Activated CD4-positive, alpha-beta T cell treated with anti-CD3 and anti-CD28 coated beads, Interleukin-10, Interleukin-2, amounts not matched to agents 100 ng/mL and 50 ng/mL, durations not matched to agents 16 hours and 8 hours (primary cell): ENCODE data around the gene EML5.
A peak's percentile ranks its signal among the peaks of the same experiment; 100 is the strongest.

Source experiments
- DNase-seq: peaks from one replicate; pipeline ENCODE4 v3.0.0-alpha.2; 2020

The EML5 gene

DNA sequence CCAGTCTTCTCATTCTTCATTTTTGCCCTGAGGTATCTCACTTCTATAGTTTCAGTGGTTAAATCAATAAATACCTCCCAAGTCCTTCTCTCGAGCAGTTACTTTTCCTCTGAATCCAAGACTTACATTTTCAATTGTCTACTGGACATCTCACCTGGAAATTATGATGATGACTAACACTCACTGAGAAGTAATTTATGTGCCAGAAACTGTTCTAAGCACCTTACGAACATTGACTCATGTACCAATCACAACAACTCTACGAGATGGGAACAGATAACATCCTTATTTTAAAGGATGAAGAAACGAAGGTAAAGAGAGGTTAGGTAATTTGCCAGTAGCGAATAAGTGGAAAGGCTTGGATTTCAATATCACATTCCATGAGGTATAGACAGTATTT, 94.1 kb downstream of the EML5 start:
- no peak for DNase-seq

DNA sequence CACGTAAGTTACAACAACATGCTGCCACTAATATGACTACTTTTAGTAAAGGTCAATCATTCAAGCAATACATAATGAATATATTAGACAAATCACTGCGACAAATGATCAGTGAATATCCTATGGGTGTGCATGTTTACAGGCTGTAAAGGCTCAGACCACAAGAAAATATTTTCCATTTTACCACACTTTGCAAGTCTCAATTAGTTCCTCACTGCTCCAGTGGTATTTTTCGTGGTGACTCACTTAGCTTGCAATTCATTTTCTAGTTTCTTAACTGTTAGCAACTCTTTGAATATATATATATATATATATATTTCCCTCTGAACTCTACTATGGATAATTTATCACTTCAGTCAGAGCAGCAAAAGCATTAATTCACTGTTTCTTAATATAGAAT, 96.9 kb downstream of the EML5 start:
- DNase-seq = no peak

DNA sequence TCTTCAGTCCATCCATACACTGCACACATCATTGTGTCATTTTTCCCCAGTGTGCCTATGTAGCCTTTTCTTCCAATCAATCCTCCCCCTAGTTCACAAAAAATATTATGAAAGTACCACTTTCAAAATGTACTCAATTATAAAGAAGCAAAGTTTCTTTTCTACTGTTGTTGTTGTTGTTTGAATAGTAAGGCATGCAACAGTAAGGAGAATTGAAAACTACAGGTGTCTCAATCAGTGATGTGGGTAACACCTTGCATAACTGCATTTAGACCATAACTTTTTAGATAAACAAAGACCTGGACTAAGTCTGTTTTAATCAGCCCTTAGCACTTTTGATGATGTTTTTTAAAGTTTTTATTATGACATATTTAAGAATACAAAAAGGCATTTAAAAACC, 104.4 kb downstream of the EML5 start:
- DNase-seq = no peak

DNA sequence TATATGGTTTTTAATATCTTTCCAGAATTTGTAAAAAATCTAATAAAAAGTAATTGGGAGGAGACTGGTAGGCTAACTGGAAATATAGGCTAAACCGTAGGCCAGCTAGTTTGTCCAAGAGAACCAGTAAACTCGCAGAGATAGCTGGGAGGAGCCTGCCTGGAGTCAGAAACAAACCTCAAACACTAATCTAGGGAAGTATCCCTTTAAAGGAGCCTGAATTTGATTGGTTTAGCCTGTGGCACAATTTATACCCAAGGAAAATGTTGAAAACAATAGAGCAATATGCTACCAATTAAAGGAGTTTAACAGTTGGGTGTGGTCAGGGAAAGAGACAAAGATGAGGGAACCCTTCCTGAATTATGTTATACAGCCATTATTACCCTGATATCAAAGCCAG, 109.6 kb downstream of the EML5 start:
- DNase-seq = no peak

DNA sequence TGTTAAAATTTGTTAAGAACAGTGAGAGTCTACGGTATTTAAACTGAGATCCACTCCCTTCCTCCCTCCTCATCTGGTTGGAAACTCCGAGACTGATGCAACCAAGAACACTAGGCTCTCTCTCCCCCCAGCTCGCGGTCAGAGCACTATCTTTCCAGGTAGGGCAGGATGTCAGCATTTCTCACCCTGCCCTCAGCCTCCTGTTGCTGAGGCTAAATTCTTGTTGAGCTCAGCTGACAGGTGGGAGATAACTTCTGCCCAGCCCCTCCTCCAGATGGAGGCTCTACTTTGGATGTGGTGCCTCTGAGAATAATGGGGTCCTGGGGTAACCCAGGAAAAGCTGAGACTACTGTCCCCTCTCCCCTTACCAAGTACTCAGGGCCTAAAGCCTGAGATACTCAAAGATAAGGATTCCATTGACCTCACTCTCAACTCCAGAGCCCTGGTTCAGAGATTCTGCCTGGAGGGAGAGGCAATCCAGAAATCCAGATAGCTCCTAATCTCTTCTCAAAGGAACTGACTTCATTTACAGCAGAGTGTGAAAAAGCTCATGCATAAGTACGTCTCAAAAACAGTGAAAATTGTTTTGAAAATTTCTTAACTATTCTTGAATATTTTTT, 110.1 kb downstream of the EML5 start:
- DNase-seq = peak; percentile 27

DNA sequence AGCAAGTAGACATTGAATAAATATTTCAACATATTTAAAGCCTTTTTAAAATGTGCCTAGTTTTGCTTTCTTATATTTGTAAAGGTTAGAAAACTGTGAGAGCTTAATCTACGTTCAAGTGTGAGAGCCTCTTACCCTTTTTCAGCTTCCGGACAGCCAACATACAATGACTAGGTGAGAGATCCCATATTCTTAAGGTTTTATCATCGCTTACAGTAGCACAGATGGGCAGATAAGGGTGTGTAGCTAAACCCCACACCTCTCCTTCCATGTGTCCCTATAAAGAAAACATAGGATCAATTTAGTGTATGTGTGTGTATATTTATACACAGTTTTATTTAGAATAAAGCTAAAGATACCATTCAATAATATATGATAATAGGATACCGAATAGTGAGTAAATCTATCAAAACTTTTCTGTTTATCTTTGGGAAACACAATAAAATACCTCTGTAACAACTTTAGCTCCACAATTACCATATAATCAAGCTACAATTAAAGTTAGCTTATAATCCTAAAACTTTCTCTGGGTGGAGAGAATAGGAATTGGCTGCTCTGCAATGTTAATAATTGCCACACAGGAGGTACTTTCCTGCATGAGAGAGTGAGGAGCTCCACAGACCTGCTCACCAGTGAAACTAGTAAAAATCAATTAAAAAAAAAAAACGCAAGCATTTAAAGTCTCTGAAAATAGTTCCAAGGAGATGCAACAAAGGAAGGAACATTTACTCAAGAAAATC, 110.8 kb downstream of the EML5 start:
- no peak for DNase-seq

DNA sequence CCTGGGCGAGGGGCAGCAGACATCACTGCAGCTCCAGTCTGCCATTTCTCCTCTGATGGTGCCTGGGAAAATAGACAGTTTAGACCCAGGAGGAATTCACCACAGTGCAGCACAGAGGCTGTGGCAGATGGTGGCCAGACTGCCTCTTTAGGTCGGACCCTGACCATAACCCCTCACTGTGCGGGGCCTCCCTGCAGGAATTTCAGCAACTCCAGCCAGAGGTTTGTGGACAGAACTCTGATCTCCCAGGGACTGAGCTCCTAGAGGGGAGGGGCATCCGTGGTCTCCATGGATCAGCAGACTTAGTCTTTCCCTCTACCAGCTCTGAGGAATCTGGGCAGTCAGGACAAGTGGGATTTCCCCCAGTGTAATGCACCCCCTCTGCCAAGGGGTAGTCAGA, 123.4 kb downstream of the EML5 start:
- DNase-seq = no peak

DNA sequence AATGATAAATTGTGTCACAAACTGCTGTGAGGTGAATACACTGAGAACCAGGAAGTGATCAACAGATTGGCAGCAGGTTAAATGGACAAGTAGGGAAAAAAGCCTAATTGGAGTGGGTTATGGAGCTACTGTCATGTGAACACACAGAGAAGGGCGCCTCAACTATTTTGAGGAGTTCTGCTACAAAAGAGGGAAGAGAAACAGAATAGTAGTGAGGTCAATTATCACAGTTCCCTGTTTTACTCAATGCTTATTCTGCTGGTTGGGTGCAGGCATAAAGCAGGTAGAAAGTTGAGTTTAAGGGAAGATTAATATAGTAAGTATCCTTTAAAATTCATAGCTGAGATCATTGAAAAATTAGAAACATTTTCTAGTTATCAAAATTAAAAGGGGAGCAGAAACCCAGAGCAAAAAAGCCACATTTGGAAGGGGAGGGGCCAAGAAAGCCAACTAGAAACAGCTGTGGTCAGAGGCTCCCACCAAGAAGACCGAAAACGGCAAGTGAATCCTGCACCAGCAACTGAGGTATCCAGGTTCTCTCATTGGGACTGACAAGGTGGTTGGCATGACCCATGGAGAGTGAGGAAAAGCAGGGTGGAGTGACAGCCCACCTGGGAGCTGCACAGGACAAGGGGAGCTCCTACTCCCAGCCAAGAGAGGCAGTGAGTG, 124.2 kb downstream of the EML5 start:
- DNase-seq = no peak

DNA sequence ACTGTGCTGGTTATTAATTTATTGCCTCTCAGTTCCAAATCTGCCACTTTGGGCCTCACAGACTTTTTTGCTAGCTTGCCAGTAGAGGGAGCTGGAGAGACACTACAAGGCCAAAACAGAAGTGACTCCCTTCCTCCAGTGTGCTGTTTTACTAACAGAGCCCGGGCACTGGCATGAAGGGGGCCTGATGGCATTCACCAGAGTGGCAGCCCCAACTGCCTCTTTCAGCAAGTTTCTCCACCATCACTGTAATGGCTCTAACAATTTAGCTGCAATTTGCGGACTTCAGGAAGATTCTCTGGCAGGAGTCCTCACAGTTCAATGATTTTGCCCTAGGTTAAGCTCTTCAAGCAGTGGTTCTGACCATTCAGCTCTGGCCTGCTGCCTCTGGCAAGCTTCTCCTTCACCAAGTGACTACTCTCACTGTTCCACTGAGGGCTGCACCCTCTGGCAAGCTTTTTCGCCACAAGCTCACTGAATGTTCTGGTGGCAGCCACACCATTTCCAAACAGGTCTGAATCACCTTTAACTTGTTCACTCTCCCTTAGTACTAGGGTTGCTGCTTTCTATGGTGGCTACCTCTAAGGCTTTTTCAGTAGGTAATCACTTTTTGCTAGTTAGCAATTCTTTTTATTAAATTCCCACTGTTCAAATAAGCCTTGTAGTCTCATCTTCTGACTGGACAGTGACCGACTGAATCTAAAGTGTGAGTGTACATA, 125.0 kb downstream of the EML5 start:
- DNase-seq = peak; percentile 79

DNA sequence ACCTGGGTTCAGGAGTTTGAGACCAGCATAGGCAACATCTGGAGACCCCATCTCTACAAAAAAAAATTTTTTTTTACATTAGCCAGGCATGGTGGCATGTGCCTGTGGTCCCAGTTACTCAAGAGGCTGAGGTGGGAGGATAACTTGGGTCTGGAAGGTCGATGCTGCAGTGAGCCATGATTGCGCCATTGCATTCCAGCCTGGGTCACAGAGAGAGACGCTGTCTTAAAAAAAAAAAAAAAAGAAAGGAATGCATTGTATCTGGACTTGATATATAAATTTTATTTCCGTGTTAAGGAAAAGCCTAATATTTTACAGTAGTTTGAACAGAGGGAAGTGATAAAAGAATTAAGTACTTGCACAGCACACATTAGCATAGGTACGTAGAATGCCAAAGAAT, 132.7 kb downstream of the EML5 start:
- DNase-seq = no peak

DNA sequence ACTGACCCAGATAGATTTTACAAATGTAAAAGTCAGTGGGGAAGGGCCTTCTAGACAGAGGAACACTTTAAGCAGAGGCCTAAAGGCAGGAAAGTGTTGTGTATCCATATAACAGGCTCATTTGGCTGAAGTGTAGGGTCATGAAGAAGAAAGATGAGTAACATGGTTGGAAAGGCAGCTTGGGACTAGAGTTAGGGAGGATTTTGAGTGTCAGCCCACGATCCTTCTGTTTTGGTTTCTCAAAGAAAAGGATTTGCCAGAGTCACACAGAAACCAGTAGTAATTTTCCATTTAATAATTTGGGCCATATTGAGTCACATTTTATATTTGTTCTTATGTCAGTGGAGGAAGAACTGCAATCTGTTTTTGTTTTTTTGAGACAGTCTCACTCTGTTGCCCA, 153.5 kb downstream of the EML5 start:
- no peak for DNase-seq

DNA sequence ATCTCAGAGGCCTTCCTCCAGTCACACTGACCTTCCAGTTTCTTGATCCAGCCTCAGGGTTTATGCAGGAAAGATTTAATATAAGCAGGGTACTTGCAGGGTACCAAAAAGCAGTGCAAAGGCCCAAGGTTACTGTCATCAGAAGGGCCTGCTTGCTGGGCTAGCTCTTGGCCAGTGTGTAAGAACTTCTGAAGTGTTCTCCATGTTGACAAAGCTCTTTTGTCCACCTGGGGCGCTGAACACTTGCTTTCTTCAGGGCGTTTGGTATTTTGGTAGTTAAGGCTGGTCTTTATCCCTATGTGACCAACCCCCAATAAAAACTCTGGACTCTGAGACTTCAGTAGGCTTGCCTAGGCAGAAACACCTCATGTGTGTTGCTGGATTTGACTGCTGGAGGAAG, 160.2 kb downstream of the EML5 start:
- DNase-seq = no peak

DNA sequence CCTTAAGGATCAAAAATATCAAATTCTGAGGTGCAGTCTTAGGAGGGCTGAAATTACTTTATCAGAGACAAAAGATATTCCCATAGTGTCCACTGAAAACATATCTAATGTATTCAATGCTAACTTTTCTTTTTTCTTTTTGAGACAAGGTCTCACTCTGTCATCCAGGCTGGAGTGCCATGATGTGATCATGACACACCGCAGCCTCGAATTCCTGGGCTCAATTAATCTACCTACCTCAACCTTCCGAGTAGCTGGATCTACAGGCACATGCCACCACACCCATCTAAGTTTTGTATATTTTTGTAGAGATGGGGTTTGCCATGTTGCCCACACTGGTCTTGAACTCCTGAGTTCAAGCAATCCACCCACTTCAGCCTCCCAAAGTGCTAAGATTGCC, 161.7 kb downstream of the EML5 start:
- no peak for DNase-seq

DNA sequence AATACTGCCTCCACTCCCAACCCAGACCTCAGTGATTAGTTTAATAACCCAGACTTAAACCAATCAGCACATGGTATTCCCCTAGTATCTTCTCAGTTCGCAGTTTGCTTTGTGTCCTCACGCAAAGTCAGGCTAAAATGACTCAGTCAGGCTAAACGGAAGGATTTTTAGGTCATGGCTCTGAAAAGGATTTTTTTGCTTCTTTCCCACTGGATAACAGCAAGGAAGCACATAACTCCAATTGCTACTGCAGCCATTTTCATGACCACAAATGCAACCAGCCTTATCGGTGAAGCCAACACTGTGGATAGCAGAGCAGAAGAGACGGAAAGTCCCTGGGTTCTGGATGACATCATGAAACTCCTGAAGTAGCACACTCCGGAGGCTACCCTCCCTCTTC, 162.2 kb downstream of the EML5 start:
- no peak for DNase-seq

DNA sequence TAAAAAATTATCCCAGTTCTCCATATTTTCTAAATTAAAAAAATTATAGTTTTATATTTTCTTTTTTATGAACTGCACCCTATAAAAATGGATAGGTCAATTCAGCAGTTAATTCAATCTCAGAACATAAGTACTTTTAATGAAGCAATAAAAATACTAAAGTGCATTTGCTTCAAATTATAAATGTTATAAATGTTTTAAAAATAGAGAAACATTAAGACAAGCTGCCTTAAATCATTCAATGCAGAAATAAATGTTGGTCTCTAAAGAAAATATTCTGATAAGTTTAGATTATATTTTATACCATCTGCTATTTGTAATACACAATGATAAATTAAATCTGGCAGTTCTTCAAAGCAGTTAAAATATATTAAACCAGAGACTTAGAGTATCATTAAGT, 164.3 kb downstream of the EML5 start:
- no peak for DNase-seq

DNA sequence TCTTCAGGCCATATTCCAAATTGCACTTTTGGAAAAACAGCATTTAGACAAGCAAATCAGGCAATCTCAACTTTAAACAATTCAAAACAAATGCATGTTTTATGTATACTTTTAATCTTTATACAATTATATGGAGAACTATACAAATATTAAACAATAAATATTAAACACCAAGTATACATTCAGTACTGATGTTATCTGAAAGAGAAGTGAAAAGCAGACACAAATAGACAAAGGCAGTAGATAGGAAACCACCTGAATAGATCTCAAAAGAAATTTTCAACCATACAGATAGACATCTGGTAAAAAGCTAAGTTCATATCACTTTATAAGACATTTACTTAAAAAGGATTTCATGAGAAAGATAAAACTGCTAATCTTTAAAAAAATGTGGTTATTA, 164.7 kb downstream of the EML5 start:
- no peak for DNase-seq

DNA sequence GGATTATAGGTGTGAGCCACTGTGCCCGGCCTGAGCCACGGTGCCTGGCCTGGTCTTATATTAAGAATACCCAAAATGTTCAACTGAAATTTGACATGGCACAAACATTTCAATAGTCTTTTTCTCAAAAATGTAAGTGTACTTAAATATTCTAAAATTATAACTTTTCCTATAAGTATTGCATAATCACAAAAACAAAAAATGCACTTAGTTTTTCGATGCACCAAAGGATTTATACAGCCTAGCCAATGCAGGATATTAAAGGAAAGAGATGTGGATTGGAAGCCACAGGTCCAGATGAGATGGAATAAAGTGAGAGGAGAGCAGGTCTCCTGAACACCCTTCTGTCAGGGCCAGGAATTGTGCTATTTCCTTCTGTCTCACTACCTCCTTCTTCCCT, 167.1 kb downstream of the EML5 start:
- DNase-seq = no peak

DNA sequence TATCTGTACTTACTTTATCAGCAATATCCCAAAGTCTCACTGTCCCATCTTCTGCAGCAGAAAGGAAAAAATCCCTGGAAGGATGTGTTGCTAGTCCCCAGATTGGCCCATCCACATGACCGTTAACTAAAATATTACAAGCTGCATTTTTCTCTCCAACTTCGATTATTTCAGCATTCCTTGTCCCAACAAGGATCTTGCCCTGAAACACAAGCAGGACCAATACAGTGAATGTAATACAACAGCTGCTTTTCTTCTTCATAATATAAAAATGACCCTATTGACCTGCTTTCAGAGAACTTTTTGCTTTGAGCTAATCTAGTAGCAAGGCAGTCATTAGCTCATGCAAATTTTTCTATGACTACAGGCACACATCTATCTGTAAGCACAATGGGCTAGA, 171.7 kb downstream of the EML5 start:
- no peak for DNase-seq

DNA sequence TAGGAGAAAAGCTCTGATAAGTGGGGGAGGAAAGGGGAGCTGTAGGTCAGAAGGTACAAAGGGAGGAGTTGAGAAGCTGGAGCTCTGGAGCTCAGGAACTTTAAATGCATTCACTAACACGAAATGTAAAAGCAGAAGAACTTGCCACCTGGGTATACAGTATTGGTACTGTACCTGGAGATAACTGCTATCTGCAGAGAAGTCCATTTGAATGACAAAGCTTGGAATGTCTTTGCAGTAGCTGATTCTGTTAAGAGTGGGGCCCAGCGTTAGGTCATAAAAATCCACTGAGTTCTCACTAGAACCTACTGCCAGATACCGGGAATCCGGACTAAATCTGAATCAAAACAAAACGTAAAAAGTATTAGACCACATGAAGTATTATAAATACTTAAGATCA, 174.3 kb downstream of the EML5 start:
- no peak for DNase-seq

DNA sequence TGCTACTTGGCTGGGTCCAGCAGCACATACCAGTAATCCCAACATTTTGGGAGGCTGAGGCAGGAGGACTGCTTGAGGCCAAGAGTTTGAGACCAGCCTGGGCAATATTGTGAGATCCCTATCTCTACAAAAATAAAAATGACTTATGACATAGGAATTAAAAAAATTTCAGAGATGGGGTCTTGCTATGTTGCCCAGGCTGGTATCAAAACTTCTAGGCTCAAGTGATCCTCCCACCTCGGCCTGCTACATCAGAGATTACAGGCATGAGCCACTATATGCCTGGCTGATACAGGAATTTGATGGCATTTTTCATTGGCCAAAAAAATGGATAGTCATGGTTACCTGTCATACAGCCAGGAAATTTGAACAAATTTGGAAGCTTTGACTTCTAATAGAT, 175.3 kb downstream of the EML5 start:
- no peak for DNase-seq

DNA sequence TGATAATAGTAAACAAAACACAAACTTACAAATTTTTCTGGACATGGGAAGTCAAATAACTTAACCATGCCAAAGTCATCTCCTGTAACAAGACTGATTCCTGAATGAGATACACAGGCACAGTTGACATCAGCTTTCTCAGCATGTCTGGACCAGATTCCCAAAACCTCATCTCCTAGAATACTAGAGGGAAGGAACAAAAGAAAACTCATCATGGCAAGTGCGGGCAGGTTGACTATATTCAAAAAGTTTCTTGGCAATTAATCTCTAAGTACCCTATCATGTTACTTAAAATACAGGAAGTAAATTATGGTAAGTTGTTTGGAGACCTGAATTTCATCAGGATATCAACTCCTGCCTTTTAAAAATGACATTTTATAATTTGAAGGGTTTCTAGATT, 176.1 kb downstream of the EML5 start:
- no peak for DNase-seq

DNA sequence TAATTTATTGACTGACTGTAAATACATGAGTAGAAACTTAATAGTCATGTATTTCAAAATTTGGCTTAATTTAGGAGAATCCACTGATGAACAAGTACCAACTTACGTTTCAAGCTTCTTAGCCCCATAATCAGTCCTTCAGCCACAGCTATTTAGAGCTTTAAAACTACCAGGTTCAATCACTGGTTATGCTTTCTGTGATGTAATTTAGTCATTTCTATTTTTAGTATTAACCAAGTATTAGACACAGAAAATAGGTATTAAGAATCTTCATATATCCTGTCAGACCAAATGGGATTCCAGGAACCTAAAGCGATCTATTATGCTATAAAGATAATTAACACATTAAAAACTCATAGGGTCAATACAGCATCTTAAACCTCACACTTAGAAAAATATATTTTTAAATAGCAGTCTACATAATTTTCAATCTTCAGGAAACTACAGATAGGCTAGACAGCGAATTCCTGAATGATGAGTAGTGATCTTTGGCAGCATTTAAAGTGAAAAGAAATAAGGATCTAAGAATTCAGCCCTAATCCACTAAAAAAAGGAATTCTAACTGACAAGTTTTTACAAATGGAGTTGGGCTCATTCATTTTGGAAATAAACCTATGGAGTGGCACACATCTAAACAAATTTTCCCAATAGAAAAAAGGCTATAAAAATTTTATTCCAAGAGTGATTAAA, 178.4 kb downstream of the EML5 start:
- no peak for DNase-seq

DNA sequence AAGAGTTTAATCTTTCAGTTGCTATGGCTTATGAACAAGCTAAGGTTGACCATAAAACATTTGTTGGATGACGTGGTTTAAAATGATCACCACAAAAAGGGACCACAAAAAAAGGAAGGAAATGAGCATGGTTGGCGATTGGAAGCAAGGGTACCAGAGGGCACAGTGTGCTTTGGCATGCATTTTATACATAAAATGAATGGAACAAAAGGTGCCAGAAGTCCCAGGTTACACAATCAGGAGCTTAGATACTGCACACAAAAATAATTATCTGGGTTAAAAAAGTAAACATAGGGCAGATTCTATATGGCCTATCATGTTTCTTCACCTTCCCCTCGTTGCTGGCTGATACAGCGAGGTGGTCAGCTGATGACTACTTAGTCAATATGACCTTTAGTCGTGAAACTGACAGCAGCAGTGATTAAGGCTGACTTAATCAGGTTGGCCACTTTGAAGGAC, 179.2 kb downstream of the EML5 start:
- DNase-seq = peak; percentile 16
